Measurements from ENCODE around the gene PSMB9.
"Not testable (repeated sequence)": the region's sequence is repeated elsewhere in the genome, so short reads cannot be mapped to it uniquely, and the experiment has no call there.

PSMB9 gene

DNA sequence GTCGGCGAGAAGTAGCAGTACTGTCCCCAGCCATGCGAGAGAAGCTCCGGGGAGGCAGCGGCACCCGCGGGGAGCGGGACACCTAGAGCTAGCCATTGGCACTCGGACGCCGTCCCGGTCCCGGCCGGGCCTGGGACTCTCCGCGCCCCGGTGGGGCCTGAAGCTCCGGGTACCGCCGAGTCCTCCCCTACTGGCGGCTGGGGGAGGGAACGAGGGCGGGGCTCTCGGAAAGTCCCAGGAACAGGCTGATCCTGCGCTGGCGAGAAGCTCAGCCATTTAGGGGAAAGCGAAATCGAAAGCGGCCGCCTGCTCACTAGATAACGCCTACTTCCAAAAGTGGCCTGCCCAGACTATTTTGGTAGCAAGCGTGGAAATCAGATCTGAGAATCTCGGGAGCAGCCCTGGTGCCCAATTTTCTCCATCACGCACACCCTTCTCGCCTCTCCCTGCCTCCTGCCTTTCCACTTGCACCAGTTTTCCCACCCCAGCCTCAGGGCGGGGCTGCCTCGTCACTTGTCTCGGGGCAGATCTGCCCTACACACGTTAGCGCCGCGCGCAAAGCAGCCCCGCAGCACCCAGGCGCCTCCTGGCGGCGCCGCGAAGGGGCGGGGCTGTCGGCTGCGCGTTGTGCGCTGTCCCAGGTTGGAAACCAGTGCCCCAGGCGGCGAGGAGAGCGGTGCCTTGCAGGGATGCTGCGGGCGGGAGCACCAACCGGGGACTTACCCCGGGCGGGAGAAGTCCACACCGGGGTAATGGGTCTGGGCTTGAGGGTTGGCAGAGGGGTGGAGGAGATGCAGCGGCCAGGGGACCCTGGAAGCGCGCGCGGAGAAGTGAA, at the start of gene PSMB9, which contains the start of gene TAP1:
TSS of gene PSMB9 (plus strand) at position 652 of the 835 bp plus-strand sequence. CDS start at position 690, 38 bp downstream.
TSS of gene TAP1 (minus strand) at position 164 of the 835 bp plus-strand sequence. CDS start at position 96, 68 bp downstream.
- Histone ChIP-seq H3F3A (ENCODE audit: insufficient read depth, low read length) (no peaks in the 10 kb centered on the region), H3K27ac (ENCODE audit: low read depth, low read length, poor library complexity, severe bottlenecking) (peak within 1 kb of the TSS; percentile 76), H3K9me2 (ENCODE audit: low read depth, low read length) (no peaks in the 10 kb centered on the region), H3K36me3 (ENCODE audit: insufficient read depth, low read length) (peaks cover 42% of the 10 kb centered on the region), H3K9me3 (ENCODE audit: low read length) (no peaks in the 10 kb centered on the region), H3K27me3 (ENCODE audit: insufficient read depth, low read length) (no peaks in the 10 kb centered on the region), H4K20me1 (ENCODE audit: insufficient read depth, low read length) (no peaks in the 10 kb centered on the region), H2AFZ (ENCODE audit: low read length) (no peak within 1 kb of the TSS), H3K9ac (ENCODE audit: low read length) (peak within 1 kb of the TSS; percentile 84), H3K4me3 (ENCODE audit: low read depth, low read length, poor library complexity, severe bottlenecking) (peak within 1 kb of the TSS; percentile 77), H3K4me2 (ENCODE audit: low read length) (peak within 1 kb of the TSS; percentile 98), H3K79me2 (ENCODE audit: insufficient read depth, low read length) (no peaks in the 10 kb centered on the region), H3K4me1 (ENCODE audit: insufficient read depth, low read length, severe bottlenecking) (peaks cover 33% of the 10 kb centered on the region)
- TF ChIP-seq, protein P1, sequence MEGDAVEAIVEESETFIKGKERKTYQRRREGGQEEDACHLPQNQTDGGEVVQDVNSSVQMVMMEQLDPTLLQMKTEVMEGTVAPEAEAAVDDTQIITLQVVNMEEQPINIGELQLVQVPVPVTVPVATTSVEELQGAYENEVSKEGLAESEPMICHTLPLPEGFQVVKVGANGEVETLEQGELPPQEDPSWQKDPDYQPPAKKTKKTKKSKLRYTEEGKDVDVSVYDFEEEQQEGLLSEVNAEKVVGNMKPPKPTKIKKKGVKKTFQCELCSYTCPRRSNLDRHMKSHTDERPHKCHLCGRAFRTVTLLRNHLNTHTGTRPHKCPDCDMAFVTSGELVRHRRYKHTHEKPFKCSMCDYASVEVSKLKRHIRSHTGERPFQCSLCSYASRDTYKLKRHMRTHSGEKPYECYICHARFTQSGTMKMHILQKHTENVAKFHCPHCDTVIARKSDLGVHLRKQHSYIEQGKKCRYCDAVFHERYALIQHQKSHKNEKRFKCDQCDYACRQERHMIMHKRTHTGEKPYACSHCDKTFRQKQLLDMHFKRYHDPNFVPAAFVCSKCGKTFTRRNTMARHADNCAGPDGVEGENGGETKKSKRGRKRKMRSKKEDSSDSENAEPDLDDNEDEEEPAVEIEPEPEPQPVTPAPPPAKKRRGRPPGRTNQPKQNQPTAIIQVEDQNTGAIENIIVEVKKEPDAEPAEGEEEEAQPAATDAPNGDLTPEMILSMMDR (IDR thresholded peaks at IDR 0.05; ENCODE audit: low read length) = peak; percentile 80
- TF ChIP-seq EZH2 (IDR thresholded peaks at IDR 0.05; ENCODE audit: borderline replicate concordance, low read length) = no peak

DNA sequence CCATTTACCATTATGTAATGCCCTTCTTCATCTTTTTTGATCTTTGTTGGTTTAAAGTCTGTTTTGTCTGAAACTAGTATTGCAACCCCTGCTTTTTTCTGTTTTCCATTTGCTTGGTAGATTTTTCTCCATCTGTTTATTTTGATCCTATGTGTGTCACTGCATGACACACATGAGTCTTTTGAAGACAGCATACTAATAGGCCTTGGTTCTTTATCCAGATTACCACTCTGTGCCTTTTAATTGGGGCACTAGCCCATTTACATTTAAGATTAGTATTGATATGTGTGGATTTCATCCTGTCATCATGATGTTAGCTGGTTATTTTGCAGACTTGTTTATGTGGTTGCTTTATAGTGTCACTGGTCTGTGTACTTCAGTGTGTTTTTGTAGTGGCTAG, 48.6 kb upstream of the PSMB9 start:
- H4K20me1 ChIP-seq (ENCODE audit: insufficient read depth, low read length); H3K27me3 ChIP-seq (ENCODE audit: insufficient read depth, low read length); H3K4me2 ChIP-seq (ENCODE audit: low read length); H3F3A ChIP-seq (ENCODE audit: insufficient read depth, low read length); H3K9me2 ChIP-seq (ENCODE audit: low read depth, low read length); H2AFZ ChIP-seq (ENCODE audit: low read length); H3K9me3 ChIP-seq (ENCODE audit: low read length); H3K79me2 ChIP-seq (ENCODE audit: insufficient read depth, low read length); H3K4me3 ChIP-seq (ENCODE audit: low read depth, low read length, poor library complexity, severe bottlenecking); H3K9ac ChIP-seq (ENCODE audit: low read length); H3K36me3 ChIP-seq (ENCODE audit: insufficient read depth, low read length); H3K4me1 ChIP-seq (ENCODE audit: insufficient read depth, low read length, severe bottlenecking); H3K27ac ChIP-seq (ENCODE audit: low read depth, low read length, poor library complexity, severe bottlenecking): not testable (repeated sequence)

DNA sequence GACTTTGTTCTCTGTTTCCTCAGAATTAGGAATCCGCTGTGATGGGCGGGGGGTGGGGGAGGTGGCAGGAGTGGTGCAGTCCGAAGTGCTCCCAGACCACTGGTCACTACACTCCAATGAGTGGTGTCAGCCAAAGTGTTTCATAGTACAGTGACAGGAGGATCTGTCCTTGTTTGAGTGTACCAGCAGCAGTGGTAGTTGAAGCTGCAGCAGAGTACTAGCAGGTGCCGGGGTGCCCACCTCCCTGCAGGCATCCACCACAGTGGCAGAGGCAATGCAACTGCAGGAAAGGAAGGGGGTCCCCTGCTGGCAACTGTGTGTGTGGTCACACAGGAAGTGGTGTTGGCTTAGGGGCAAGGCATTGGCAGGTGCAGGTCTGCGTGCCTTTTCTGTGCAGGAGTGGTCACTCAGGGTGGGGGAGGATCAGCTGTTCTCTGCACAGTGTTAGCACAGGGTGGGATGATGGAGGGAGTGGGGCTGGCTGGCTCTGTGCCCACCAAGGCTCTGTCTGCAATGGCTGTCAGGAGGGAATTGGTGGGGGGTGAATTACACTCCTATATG, 46.9 kb upstream of the PSMB9 start:
- no peaks in the 10 kb centered on the region for H3F3A ChIP-seq (ENCODE audit: insufficient read depth, low read length)

More for the DNA sequence above, 46.9 kb upstream of the PSMB9 start:
- H3K79me2 ChIP-seq (ENCODE audit: insufficient read depth, low read length) = no peaks in the 10 kb centered on the region
- TF ChIP-seq, protein P1 (IDR thresholded peaks at IDR 0.05; ENCODE audit: low read length) = peak; percentile 37
- no peak for TF ChIP-seq EZH2 (IDR thresholded peaks at IDR 0.05; ENCODE audit: borderline replicate concordance, low read length)
- no peaks in the 10 kb centered on the region; the same call in 1 of the 2 replicates for H3K27me3 ChIP-seq (ENCODE audit: insufficient read depth, low read length)
- H3K36me3 ChIP-seq (ENCODE audit: insufficient read depth, low read length) = no peaks in the 10 kb centered on the region
- no peaks in the 10 kb centered on the region for H3K4me1 ChIP-seq (ENCODE audit: insufficient read depth, low read length, severe bottlenecking)
- H3K9me3 ChIP-seq (ENCODE audit: low read length) = no peaks in the 10 kb centered on the region
- no peaks in the 10 kb centered on the region for H3K9me2 ChIP-seq (ENCODE audit: low read depth, low read length)
- no peak overlapping the region for H3K4me2 ChIP-seq (ENCODE audit: low read length)
- H2AFZ ChIP-seq (ENCODE audit: low read length) = no peak overlapping the region
- no peak overlapping the region for H3K27ac ChIP-seq (ENCODE audit: low read depth, low read length, poor library complexity, severe bottlenecking)
- H4K20me1 ChIP-seq (ENCODE audit: insufficient read depth, low read length) = no peaks in the 10 kb centered on the region
- H3K9ac ChIP-seq (ENCODE audit: low read length) = no peak overlapping the region
- no peak overlapping the region for H3K4me3 ChIP-seq (ENCODE audit: low read depth, low read length, poor library complexity, severe bottlenecking)
